GM19025 (cell line): Measurements from ENCODE around the gene OR4K15.
"Not testable (repeated sequence)": the region's sequence is repeated elsewhere in the genome, so short reads cannot be mapped to it uniquely, and the experiment has no call there.

ENCODE experiments used
- ATAC-seq: cut with Tn5 transposase; IDR thresholded peaks from one replicate; pipeline ENCODE4 v1.9.1; 2021; ENCODE audit warnings: mild to moderate bottlenecking, low read depth, moderate library complexity; ENCODE audit not compliant: unreplicated experiment

The OR4K15 gene, protein sequence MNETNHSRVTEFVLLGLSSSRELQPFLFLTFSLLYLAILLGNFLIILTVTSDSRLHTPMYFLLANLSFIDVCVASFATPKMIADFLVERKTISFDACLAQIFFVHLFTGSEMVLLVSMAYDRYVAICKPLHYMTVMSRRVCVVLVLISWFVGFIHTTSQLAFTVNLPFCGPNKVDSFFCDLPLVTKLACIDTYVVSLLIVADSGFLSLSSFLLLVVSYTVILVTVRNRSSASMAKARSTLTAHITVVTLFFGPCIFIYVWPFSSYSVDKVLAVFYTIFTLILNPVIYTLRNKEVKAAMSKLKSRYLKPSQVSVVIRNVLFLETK

DNA sequence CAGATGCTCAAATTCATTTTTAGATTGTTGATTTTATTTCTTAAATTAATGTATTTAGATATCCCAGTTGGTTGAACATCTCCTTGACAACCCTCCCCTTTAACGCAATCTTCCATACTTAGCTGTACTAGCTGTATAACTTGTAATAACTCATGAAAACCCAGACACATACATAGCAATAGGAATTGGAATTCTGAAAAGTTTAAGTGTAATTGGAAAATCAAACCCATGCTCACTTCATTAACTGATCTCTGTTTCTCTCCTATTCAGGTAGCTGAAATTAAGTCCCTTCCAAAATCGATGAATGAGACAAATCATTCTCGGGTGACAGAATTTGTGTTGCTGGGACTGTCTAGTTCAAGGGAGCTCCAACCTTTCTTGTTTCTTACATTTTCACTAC, at the start of gene OR4K15:
Gene OR4K15, plus strand, starts transcription at position 301 of the 400 bp plus-strand sequence. Its CDS starts 0 bp downstream, at position 301.
- ATAC-seq = no peak

DNA sequence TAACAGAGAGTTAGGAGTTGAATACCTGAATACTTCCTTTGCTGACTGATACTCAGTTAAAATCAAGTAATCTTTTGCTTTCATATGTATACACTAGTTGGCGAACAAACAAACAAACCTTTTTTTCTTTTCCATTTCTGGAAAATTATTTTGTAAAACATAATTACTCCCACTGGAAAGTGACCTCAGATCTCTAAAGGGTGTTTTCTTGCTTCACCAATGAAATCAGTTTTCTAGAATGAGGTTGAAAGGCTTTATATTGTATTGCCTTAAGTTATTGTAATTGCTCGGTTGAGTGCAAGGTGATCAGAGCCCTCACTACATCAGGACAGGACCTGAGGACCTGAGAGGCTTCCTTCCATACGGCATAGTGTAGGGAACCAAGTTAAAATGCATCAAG, 44.8 kb upstream of the OR4K15 start, which contains the start of gene OR4K1:
Gene OR4K1, plus strand, starts transcription at position 301 of the 400 bp plus-strand sequence. CDS start 4,750 bp downstream, outside the sequence.
- no peak for ATAC-seq

DNA sequence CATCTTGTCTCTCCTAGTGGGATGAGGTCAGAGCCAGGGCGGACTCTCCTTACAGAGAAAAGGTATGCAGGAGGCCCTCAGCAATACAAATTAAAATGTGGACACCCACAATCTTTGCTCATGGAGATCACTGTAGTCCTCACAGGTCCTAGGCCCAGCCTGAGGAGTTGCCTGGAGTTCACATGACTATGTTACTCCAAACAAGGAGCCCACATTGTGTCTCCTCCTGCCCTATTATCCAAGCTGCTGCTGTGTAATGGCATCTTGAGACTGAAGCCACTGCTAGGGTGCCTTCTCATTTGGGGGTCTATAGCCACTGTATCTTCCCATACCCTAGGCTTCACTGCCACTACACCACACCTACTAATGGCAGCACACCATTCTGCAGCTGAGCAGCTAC, 33.7 kb upstream of the OR4K15 start:
- ATAC-seq = no peak

DNA sequence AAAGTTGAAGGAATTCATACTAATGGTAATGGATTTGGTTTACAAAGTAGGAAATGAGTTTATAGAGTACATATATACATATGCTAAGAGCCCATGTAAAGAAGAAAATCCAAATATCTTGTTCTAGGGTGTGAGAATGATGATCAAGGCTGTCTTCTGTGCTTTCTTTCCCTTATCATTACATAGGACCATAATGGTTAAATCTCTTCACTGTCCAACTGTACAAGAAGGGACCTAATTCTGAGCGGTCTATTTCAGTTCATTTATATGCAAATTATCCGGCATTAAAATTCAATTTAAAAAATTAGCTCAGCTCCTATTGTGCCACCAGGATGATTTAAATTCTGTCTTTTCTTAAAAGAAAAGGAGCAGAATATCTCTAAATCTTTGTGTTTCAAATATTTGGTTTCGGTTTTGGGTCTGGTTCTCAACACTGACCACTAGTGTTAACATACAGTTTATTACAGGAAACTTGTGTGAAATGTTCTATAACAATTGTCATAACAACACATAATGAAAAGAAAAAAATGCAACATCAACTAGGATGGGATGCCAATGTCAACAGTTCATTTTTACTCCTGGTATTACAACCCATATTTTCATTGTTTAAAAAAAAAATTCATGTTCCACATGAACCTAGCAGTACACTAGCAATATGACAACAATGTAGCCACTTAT, 27.8 kb upstream of the OR4K15 start:
- ATAC-seq = no peak

DNA sequence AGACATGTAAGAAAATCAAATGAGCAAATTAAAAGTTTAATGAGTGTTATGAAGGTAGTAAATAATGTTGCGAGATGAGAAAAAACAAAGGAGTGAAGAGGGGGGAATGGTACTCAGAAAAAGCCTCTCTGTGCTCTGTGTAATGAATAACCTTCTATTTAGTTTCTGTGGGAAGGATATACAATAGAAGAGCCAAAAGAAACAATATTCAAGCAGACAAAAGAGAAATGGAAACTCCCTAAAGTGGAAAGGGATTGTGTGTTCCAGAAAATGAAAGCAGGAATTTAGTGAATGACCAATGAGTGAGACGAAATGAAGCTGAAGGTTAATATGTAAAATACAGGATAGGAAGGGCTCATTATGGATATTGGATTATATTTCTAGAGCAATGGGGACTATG, 26.2 kb upstream of the OR4K15 start:
- no peak for ATAC-seq

DNA sequence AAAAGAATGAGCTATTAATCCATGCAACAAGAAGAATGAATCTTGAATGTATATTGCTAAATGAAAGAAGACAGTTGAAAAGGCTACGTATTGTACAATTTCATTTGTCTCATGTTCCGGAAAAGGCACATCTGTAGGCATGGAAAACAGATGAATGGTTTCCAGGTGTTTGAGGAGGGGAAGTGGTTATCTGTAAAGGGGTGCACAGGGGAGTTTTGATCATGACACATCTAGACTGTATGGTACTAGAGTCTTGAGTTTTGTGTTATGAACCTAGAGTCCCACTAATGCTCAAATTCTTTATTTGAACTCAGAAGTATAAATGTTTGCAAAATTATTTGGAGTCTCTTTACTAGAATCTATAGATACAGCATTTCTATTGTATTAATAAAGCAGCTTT, 5.7 kb upstream of the OR4K15 start:
- not testable (repeated sequence) for ATAC-seq

DNA sequence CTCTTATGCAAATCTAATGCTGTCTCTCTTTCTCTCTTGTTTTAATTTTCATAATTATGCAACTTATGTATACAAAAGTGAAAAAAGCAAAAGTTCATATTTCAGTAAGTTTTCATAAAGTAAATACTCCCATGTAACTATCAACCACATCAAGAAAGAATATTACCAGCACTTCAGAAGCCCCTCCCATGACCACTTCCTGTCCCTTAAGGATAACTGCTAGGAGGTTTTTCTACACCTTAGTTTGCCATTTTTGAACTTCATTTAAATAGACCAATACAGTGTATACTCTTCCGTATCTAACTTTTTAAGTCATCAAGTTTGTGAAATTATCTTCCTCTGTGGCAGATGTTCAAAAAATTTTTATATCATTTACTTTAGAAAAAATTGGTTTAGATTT, 547 bp upstream of the OR4K15 start:
- ATAC-seq = no peak

DNA sequence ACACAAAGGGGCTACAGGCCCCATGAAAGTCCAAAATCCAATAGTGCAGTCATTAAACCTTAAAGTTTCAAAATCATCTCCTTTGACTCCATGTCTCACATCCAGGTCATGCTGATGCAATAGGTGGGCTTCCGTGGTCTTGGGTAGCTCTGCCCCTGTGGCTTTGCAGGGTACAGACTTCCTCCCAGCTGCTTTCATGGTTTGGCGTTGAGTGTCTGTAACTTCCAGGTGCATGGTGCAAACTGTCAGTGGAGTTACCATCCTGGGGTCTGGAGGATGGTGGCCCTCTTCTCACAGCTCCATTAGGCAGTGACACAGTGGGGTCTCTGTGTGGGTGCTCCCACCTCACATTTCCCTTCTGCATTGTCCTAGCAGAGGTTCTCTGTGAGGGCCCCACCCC, 18.0 kb downstream of the OR4K15 start:
- no peak for ATAC-seq

DNA sequence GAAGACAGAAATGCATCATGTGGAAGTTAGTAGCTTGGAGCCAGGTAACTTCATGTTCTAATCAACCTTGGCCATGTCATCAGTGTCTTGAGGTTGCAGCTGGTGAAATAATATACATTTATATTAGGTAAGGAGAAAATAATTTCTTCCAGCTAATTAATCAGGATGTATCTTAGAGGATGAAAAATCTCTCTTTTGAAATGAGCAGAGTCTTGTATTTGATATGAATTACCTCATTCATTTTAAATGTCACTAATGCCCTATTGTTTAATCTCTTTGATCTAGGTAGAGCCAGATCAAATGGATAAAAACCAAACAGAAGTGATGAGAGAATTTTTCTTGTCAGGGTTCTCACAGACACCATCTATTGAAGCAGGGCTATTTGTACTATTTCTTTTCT, 26.5 kb downstream of the OR4K15 start, which contains the start of gene OR4Q2:
Gene OR4Q2, plus strand, starts transcription at position 301 of the 400 bp plus-strand sequence.
- ATAC-seq = no peak

DNA sequence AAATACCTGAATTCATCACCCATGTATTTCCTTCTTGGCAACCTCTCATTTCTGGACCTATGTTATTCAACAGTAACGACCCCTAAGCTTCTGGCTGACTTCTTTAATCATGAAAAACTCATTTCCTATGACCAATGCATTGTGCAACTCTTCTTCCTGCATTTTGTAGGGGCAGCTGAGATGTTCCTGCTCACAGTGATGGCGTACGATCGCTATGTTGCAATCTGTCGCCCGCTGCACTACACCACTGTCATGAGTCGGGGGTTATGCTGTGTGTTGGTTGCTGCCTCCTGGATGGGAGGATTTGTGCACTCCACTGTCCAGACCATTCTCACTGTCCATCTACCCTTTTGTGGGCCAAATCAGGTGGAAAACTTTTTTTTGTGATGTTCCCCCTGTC, 26.9 kb downstream of the OR4K15 start:
- no peak for ATAC-seq

DNA sequence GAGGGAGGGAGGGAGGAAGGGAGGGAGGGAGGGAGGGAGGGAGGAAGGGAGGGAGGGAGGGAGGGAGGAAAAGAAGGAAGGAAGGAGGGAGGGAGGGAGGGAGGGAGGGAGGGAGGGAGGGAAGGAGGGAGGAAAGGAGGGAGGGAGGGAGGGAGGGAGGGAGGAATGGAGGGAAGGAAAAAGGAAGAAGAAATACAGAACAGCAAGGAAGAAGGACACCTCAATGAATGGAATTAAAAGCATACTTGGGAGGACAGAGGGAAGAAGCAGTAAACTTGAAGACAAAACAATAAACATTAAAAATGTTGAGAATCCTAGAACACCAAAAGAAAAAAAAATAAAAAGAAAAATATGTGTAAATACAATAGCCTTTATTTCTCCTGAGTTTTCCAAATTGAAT, 32.8 kb downstream of the OR4K15 start:
- ATAC-seq = no peak

DNA sequence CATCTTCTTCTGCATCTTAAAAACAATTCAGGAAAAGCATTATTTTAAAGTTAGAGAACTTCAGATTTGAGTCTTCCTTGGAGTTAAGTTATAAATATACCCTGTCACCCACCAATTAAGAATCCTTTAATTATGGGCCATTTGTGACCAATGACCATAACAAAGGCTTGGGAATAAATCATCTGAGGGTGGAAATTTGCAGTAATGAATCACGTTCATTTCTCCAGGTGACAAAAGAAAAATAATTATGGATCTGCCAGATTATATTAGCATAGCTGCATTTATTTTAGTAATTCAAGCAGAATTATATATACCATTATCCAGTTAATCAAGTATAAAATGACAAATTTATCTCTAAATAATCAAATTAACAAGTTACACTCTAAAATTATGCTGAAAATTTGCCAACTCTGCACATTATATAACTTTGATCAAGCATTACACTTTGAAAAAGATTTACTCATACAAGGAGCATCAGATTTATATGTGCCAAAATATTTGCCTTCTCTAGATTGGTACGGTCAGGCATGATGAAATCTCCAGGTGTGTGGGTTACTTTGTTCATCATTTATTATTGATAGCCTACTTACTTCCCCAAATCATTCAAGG, 44.0 kb downstream of the OR4K15 start, which contains the start of gene OR4K14:
Gene OR4K14, minus strand, starts transcription at position 51 of the 609 bp plus-strand sequence. CDS start 4,114 bp downstream, outside the sequence.
- no peak for ATAC-seq
